Stimulated activated memory B cell treated with anti-CD40 and anti-IgM and Interleukin-4, amounts not matched to agents 10 μg/mL and 1 μg/mL and 100 μg/mL, for 72 hours (primary cell): ENCODE data around the gene STX1A.
"Not testable (repeated sequence)": the region's sequence is repeated elsewhere in the genome, so short reads cannot be mapped to it uniquely, and the experiment has no call there.

Experiments used
- ATAC-seq: fragments of 150-1000 bp; cut with Tn5 transposase; 2 replicates; pipeline ENCODE4 v1.10.0; 2021
- H3K27ac Mint-ChIP-seq: one replicate; pipeline ENCODE4 v1.8.0; 2022; ENCODE audit warnings: mild to moderate bottlenecking, mixed read lengths
- H3K27me3 Mint-ChIP-seq: one replicate; pipeline ENCODE4 v1.8.0; 2022; ENCODE audit warnings: mixed read lengths
- H3K36me3 Mint-ChIP-seq: one replicate; pipeline ENCODE4 v1.8.0; 2022; ENCODE audit warnings: mixed read lengths
- H3K4me1 Mint-ChIP-seq: one replicate; pipeline ENCODE4 v1.8.0; 2022; ENCODE audit warnings: mixed read lengths
- H3K4me3 Mint-ChIP-seq: one replicate; pipeline ENCODE4 v1.8.0; 2022; ENCODE audit warnings: mild to moderate bottlenecking, moderate library complexity, mixed read lengths
- H3K9me3 Mint-ChIP-seq: one replicate; pipeline ENCODE4 v1.8.0; 2022; ENCODE audit warnings: mixed read lengths

Gene STX1A

GRCh38 chr7:73721377-73721817 lies 1.9 kb upstream of the STX1A start:
- H3K9me3 Mint-ChIP-seq = no peaks in the 10 kb centered on the region
- H3K4me1 Mint-ChIP-seq = peaks cover 27% of the 10 kb centered on the region
- H3K27me3 Mint-ChIP-seq = peaks cover 41% of the 10 kb centered on the region
- no peak for ATAC-seq
- H3K4me3 Mint-ChIP-seq = no peak overlapping the region
- no peak overlapping the region for H3K27ac Mint-ChIP-seq
- H3K36me3 Mint-ChIP-seq = no peaks in the 10 kb centered on the region

DNA sequence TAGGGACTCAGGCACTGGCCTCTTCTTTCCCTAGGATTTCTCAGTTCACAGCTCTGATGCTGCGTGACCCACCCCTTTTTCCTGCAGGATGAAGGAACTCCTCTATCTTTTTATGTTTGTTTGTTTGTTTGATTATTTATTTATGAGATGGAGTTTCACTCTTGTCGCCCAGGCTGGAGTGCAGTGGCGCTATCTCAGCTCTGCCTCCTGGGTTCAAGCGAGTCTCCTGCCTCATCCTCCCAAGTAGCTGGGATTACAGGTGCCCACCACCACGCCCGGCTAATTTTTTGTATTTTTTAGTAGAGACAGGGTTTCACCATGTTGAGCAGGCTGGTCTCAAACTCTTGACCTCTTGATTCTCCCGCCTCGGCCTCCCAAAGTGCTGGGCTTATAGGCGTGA lies 974 bp upstream of the STX1A start:
- H3K4me3 Mint-ChIP-seq = peak overlapping the region; percentile 74
- not testable (repeated sequence) for ATAC-seq, H3K9me3 Mint-ChIP-seq, H3K36me3 Mint-ChIP-seq, H3K27ac Mint-ChIP-seq
- H3K4me1 Mint-ChIP-seq = peaks cover 37% of the 10 kb centered on the region
- peaks cover 50% of the 10 kb centered on the region for H3K27me3 Mint-ChIP-seq

GRCh38 chr7:73719806-73720169 lies 319 bp upstream of the STX1A start:
- ATAC-seq = no peak
- peaks cover 48% of the 10 kb centered on the region for H3K27me3 Mint-ChIP-seq
- no peak overlapping the region for H3K27ac Mint-ChIP-seq
- H3K4me3 Mint-ChIP-seq = peak overlapping the region; percentile 74
- peaks cover 37% of the 10 kb centered on the region for H3K4me1 Mint-ChIP-seq
- no peaks in the 10 kb centered on the region for H3K36me3 Mint-ChIP-seq
- H3K9me3 Mint-ChIP-seq = no peaks in the 10 kb centered on the region

DNA sequence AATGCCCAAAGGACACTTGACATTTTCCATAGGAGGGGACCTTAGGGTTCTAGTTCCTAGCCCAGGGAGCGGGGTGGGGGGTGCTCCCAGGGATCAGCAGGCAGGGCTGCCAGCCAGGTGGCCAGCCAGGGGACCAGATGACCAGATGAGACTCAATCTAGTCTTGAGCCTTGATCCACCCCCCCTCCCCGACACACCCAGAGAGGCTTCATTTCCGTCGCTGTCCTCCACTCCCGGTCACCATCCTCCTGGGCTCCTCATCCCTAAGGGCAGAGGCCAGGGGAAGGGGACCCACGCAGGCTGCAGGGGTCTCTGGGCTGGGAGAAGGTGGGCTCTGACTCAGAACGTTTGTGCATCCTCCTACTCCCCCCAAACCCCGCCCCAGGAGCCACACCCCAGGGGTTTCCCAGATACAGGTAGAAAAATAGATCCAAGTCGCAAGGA lies 1.0 kb downstream of the STX1A start:
- Mint-ChIP-seq H3K9me3 (no peaks in the 10 kb centered on the region), H3K36me3 (no peaks in the 10 kb centered on the region), H3K27ac (peak overlapping the region; percentile 23), H3K4me3 (peak overlapping the region; percentile 75), H3K27me3 (peaks cover 56% of the 10 kb centered on the region), H3K4me1 (peaks cover 37% of the 10 kb centered on the region)
- no peak for ATAC-seq

GRCh38 chr7:73717991-73718405 lies 1.5 kb downstream of the STX1A start:
- Mint-ChIP-seq H3K36me3 (no peaks in the 10 kb centered on the region), H3K4me1 (peaks cover 40% of the 10 kb centered on the region), H3K9me3 (no peaks in the 10 kb centered on the region), H3K4me3 (peak overlapping the region; percentile 75), H3K27ac (peak overlapping the region; percentile 23), H3K27me3 (peaks cover 61% of the 10 kb centered on the region)
- ATAC-seq = peak; percentile 60

DNA sequence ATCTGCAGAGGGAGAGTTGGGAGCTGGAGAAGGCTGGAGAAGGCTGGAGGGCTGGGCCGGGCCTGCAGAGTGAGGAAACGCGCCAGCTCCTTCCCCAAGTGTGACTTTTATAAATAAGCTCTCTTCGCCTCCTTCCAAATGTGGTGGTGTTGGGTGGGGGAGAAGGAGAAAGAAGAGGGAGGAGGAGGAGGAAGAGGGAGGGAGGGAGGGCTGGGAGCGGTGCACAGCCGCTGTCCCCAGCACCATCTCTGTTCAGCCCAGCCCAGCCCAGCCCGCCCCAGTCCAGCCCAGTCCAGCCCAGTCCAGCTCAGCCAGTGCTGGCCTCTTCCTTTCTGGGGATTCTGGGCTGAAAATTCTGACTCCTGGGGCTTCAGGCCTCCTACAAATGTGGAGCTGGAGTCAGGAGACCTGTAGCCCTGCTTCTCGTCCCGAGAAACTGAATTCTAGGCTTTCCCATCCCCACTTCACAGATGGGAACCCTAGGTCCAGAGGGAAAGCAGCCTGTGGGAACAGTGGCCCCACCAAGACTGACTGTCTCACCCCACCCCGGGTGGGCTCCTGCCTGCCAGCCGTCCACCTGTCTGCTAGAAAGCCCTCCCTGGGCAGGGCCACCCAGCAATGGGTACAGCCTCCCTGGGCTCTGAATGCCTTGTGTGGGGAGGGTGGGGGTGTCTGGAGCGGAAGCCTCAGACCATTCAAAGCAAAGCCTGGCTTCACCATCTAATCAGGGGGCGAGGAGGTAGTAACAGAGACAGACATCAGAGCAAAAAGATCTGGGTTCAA lies 2.3 kb downstream of the STX1A start:
- Mint-ChIP-seq H3K27me3 (peaks cover 69% of the 10 kb centered on the region), H3K9me3 (no peaks in the 10 kb centered on the region), H3K4me1 (peaks cover 47% of the 10 kb centered on the region), H3K36me3 (no peaks in the 10 kb centered on the region), H3K4me3 (peak overlapping the region; percentile 75), H3K27ac (peak overlapping the region; percentile 23)
- ATAC-seq = no peak

- no peaks in the 10 kb centered on the region for H3K9me3 Mint-ChIP-seq
- ATAC-seq = no peak
- peaks cover 77% of the 10 kb centered on the region for H3K27me3 Mint-ChIP-seq
- H3K27ac Mint-ChIP-seq = no peak overlapping the region
- H3K4me3 Mint-ChIP-seq = no peak overlapping the region
- peaks cover 47% of the 10 kb centered on the region for H3K4me1 Mint-ChIP-seq
- no peaks in the 10 kb centered on the region for H3K36me3 Mint-ChIP-seq
Observed at GRCh38 chr7:73716318-73716890, 3.1 kb downstream of the STX1A start.

GRCh38 chr7:73715648-73716317 lies 3.7 kb downstream of the STX1A start:
- ATAC-seq = peak; percentile 37
- H3K27ac Mint-ChIP-seq = no peak overlapping the region
- H3K36me3 Mint-ChIP-seq = no peaks in the 10 kb centered on the region
- peaks cover 47% of the 10 kb centered on the region for H3K4me1 Mint-ChIP-seq
- H3K4me3 Mint-ChIP-seq = no peak overlapping the region
- no peaks in the 10 kb centered on the region for H3K9me3 Mint-ChIP-seq
- peaks cover 77% of the 10 kb centered on the region for H3K27me3 Mint-ChIP-seq

DNA sequence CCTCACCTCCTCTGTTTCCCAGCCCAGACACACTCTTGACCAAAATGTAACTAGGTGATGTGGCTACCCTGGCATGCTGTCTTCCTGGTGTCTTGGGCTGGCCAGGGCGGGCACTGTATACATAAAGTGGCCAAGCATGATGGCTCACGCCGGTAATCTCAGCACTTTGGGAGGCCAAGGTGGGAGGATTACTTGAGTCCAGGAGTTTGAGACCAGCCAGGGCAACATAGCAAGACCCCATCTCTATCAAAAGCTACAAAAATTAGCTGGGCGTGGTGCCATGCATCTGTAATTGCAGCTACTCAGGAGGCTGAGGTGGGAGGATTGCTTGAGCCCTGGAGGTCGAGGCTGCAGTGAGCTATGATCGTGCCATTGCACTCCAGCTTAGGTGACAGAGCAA lies 6.2 kb downstream of the STX1A start:
- not testable (repeated sequence) for H3K36me3 Mint-ChIP-seq, H3K4me3 Mint-ChIP-seq, ATAC-seq, H3K9me3 Mint-ChIP-seq, H3K27ac Mint-ChIP-seq
- Mint-ChIP-seq H3K27me3 (peaks cover 64% of the 10 kb centered on the region), H3K4me1 (peaks cover 34% of the 10 kb centered on the region)

- Mint-ChIP-seq H3K36me3 (no peaks in the 10 kb centered on the region), H3K4me1 (peaks cover 29% of the 10 kb centered on the region)
Observed at GRCh38 chr7:73712773-73713172, 6.7 kb downstream of the STX1A start.

GRCh38 chr7:73708961-73709549 lies 10.4 kb downstream of the STX1A start:
- Mint-ChIP-seq H3K27ac (no peak overlapping the region), H3K9me3 (no peaks in the 10 kb centered on the region), H3K36me3 (no peaks in the 10 kb centered on the region), H3K4me1 (peaks cover 31% of the 10 kb centered on the region), H3K4me3 (no peak overlapping the region), H3K27me3 (peaks cover 28% of the 10 kb centered on the region)
- ATAC-seq = no peak

More at GRCh38 chr7:73712773-73713172, 6.7 kb downstream of the STX1A start:
- H3K9me3 Mint-ChIP-seq = no peaks in the 10 kb centered on the region
- H3K27me3 Mint-ChIP-seq = peaks cover 59% of the 10 kb centered on the region
- H3K4me3 Mint-ChIP-seq = no peak overlapping the region
- no peak overlapping the region for H3K27ac Mint-ChIP-seq
- no peak for ATAC-seq

- peaks cover 20% of the 10 kb centered on the region for H3K27me3 Mint-ChIP-seq
- H3K9me3 Mint-ChIP-seq = no peaks in the 10 kb centered on the region
- peak; percentile 63 for ATAC-seq
- peaks cover 26% of the 10 kb centered on the region for H3K4me1 Mint-ChIP-seq
- peak overlapping the region; percentile 23 for H3K4me3 Mint-ChIP-seq
- peaks cover 3% of the 10 kb centered on the region for H3K36me3 Mint-ChIP-seq
- H3K27ac Mint-ChIP-seq = peak overlapping the region; percentile 56
Observed at GRCh38 chr7:73707045-73707631, 12.3 kb downstream of the STX1A start.

DNA sequence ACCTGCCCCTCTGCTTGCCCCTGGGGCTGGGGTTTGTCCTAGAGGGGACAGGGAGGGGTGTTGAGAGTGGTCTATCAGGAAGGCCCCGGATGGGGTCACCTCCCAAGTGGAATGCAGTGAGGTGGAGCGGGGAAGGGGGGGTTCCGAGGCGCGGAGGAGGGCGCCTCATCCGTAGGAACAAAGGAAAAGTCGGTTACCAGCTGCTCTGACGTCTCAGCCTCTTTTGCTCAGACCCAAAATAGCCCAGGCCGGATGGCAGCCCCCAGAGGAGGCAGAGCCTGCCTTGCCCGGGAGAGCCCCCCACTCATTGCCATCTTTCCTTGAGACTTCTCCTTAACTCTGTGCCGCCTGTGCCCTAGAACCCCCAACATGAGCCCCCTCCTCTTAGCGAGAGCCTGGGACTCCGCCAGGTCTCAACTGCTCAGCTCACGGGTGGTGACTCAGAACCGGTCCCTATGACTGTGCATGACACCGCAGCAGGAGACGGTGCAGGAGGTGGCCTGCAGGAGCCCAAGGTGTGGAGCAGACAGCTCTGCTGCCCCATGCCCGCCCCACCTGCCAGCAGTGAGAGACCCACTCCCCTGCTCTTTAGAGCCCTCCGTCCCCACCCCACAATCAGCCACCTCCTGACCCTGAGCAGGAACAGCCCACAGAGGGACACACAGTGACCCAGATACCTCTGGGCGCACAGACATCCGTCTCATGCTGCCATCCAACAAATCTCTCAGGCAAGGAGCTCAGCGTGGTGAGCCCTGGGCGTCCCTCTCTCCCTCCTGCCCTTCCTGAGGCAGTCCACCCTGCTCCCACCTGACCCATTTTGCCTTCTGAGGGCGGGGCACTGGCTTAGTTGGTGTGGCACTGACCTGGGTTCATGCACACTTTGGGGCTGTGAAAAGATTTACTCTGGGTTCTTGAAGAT lies 13.1 kb downstream of the STX1A start:
- ATAC-seq = peak; percentile 47
- peaks cover 19% of the 10 kb centered on the region for H3K27me3 Mint-ChIP-seq
- peaks cover 26% of the 10 kb centered on the region for H3K4me1 Mint-ChIP-seq
- peak overlapping the region; percentile 56 for H3K27ac Mint-ChIP-seq
- H3K9me3 Mint-ChIP-seq = no peaks in the 10 kb centered on the region
- H3K36me3 Mint-ChIP-seq = peaks cover 10% of the 10 kb centered on the region
- no peak overlapping the region for H3K4me3 Mint-ChIP-seq

- H3K4me1 Mint-ChIP-seq = peaks cover 26% of the 10 kb centered on the region
- peaks cover 11% of the 10 kb centered on the region for H3K36me3 Mint-ChIP-seq
- ATAC-seq = no peak
- peaks cover 17% of the 10 kb centered on the region for H3K27me3 Mint-ChIP-seq
- H3K4me3 Mint-ChIP-seq = no peak overlapping the region
- no peak overlapping the region for H3K27ac Mint-ChIP-seq
- no peaks in the 10 kb centered on the region for H3K9me3 Mint-ChIP-seq
Observed at GRCh38 chr7:73705551-73705920, 13.9 kb downstream of the STX1A start.
